Immature natural killer cell (primary cell): Measurements from ENCODE around the gene MAIP1. TPM values are rescaled to one million over a fixed set of nuclear protein-coding genes. Genes with fewer than 3 reads are reported as not detected.

ENCODE experiments used
- DNase-seq, 3 donors: peaks; one replicate each; pipeline ENCODE4 v3.0.0; 2022; ENCODE audit warnings: mixed read lengths in 1 of 3
- H3K27ac Mint-ChIP-seq, 6 donors: one replicate each; pipeline ENCODE4 v1.8.0; 2020; ENCODE audit warnings: mixed read lengths in 6 of 6, mild to moderate bottlenecking in 5 of 6, inconsistent platforms in 4 of 6, moderate library complexity in 3 of 6
- H3K27me3 Mint-ChIP-seq, 3 donors: one replicate each; pipeline ENCODE4 v1.8.0; 2020 to 2021; ENCODE audit warnings: low read depth in 3 of 3, mild to moderate bottlenecking in 3 of 3, mixed read lengths in 3 of 3, moderate library complexity in 3 of 3, inconsistent platforms in 1 of 3
- H3K36me3 Mint-ChIP-seq, 3 donors: one replicate each; pipeline ENCODE4 v1.8.0; 2020; ENCODE audit warnings: mixed read lengths in 3 of 3, inconsistent platforms in 2 of 3, mild to moderate bottlenecking in 2 of 3
- H3K4me1 Mint-ChIP-seq, 2 donors: one replicate each; pipeline ENCODE4 v1.8.0; 2020; ENCODE audit warnings: inconsistent platforms in 2 of 2, mild to moderate bottlenecking in 2 of 2, mixed read lengths in 2 of 2, moderate library complexity in 1 of 2
- H3K4me3 Mint-ChIP-seq, 5 donors: one replicate each; pipeline ENCODE4 v1.8.0; 2020; ENCODE audit warnings: mild to moderate bottlenecking in 5 of 5, mixed read lengths in 5 of 5, inconsistent platforms in 3 of 5, moderate library complexity in 3 of 5
- H3K9me3 Mint-ChIP-seq, 6 donors: one replicate each; pipeline ENCODE4 v1.8.0; 2020; ENCODE audit warnings: mild to moderate bottlenecking in 6 of 6, mixed read lengths in 6 of 6, inconsistent platforms in 4 of 6, moderate library complexity in 3 of 6
- polyA plus RNA-seq, 3 donors: library from polyadenylated mRNA; unstranded; fragments of 300-500 nt; fragmentation: Illumina TruSeq; gene quantifications; one replicate each; pipeline ENCODE4 v1.2.3, GENCODE V29; 2021

MAIP1 gene
- polyA plus RNA-seq, 3 donors from 2014 or later, result 9.1 to 20.5 (median 12.6) TPM

GRCh38 chr2:200012401-200012800 lies 57.0 kb downstream of the MAIP1 start:
- no peak overlapping the region for H3K4me3 Mint-ChIP-seq
- no peak for DNase-seq
- no peaks in the 10 kb centered on the region for H3K4me1 Mint-ChIP-seq
- H3K9me3 Mint-ChIP-seq, result peaks cover 0 to 4% (median 0%) of the 10 kb centered on the region in 6 donors
- H3K27ac Mint-ChIP-seq, result no peak overlapping the region
- H3K27me3 Mint-ChIP-seq, result peaks cover 0 to 13% (median 1%) of the 10 kb centered on the region in 3 donors
- no peaks in the 10 kb centered on the region for H3K36me3 Mint-ChIP-seq

Other genes with a start within 250 kb of the MAIP1 start
- 1 to 10 TPM in 2 of 3 donors, not detected in 1; 1.1 to 2.8 TPM for gene FTCDNL1, start 104.4 kb upstream of the MAIP1 start, polyA plus RNA-seq
- gene C2orf69, start 44.3 kb upstream of the MAIP1 start, polyA plus RNA-seq, result 1 to 10 TPM; 3.8 to 7.6 (median 4.8) TPM
- 1 to 10 TPM; 1.3 to 4.3 (median 2.5) TPM for gene TYW5, start 91 bp upstream of the MAIP1 start, polyA plus RNA-seq